ENCODE data around the gene RAB8B.

Gene RAB8B

DNA sequence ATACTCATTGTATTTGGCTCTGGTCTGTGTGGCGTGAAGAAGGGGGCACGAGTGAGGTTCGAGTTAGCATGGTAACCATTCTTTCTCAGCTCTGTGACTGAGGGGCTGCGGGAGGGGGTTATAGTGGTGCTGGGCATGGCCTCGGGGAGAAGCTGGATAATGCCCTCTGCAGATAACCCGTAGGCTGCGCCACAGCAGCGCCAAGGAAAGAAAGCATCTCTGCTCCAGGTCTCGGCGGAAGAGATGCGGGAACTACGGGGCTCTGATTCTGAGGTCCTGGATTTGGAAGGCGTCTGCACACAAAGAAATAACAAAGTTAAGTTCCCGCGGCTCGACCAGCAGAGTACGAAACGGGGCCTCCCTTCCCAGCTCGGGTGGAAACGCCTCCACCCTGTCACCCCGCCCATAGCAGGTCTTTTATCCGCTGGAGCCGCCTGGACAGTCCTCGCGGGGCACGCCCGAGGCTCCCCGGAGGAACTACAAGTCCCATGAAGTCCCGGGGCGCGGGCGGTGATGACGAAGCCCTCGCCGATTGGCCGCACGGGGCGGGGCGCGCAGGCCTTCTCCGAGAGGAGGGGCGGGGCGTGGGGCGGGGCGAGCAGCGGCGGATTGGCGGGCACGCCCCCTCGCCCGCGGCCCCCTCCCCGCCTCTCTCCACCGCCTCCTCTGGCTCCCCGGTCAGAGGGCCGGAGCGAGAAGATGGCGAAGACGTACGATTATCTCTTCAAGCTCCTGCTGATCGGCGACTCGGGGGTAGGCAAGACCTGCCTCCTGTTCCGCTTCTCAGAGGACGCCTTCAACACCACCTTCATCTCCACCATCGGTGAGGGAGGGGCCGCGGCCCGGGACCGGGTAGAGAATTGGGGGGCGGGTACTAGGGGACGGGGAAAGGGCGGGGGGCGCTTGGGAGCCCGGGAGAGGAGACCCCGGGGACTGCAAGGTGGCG lies at the start of gene RAB8B:
Gene RAB8B, plus strand, starts transcription at position 681 of the 946 bp plus-strand sequence. Its CDS starts 19 bp downstream, at position 700.
- TF ChIP-seq CTCF (IDR thresholded peaks at IDR 0.05; ENCODE audit: control insufficient read depth, extremely low read depth, insufficient read depth): 0 out of 2 replicates have a peak, but pooled peaks have one; percentile 2
- H3K4me3 ChIP-seq (ENCODE audit: low read depth, low read length): peak within 1 kb of the TSS; percentile 72
- peak; percentile 81 for DNase-seq (ENCODE audit: low read depth)

DNA sequence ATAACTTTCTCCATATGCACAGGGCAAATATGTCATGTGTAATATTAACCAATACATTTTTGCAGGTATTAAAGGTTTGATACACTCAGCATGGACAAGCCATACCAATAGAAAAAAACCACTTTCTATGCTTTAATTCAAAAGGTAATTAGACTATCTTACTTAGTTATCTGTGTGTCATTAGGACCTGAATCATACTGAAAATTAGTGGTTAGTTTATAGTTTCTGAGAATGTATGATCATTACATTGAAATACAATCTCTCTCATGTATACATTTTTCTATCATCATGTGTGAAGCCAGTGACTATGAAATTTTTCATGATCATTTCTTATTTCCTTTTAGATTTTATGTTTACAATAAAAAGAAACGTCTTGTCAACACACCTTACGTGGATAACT lies 48.5 kb upstream of the RAB8B start:
- no peak for TF ChIP-seq CTCF (IDR thresholded peaks at IDR 0.05; ENCODE audit: control insufficient read depth, extremely low read depth, insufficient read depth)
- DNase-seq (ENCODE audit: low read depth): no peak
- no peak overlapping the region for H3K4me3 ChIP-seq (ENCODE audit: low read depth, low read length)

GRCh38 chr15:63145426-63145825 lies 44.0 kb upstream of the RAB8B start:
- TF ChIP-seq CTCF (IDR thresholded peaks at IDR 0.05; ENCODE audit: control insufficient read depth, extremely low read depth, insufficient read depth): no peak
- DNase-seq (ENCODE audit: low read depth): no peak
- H3K4me3 ChIP-seq (ENCODE audit: low read depth, low read length): no peak overlapping the region

DNA sequence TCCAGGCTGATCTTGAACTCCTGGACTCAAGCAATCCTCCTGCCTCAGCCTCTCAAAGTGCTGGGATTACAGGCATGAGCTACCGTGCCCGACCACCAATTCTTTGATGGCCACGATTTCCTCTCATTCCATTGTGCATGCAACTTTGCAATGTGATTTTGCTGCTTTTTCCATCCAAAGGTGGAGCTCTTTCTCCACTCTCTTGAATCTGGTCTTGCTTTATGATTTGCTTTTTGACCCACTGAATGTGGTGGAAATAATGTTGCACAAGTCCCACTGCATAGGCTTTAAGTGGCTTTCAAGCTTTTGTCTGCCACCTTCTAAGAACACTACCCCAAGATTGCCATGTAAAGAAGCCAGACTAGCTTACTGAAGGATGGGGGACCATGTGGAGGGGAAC lies 42.7 kb upstream of the RAB8B start:
- no peak for DNase-seq (ENCODE audit: low read depth)
- 0 out of 2 replicates have a peak, but pooled peaks have one; percentile 8 for TF ChIP-seq CTCF (IDR thresholded peaks at IDR 0.05; ENCODE audit: control insufficient read depth, extremely low read depth, insufficient read depth)
- H3K4me3 ChIP-seq (ENCODE audit: low read depth, low read length): no peak overlapping the region

DNA sequence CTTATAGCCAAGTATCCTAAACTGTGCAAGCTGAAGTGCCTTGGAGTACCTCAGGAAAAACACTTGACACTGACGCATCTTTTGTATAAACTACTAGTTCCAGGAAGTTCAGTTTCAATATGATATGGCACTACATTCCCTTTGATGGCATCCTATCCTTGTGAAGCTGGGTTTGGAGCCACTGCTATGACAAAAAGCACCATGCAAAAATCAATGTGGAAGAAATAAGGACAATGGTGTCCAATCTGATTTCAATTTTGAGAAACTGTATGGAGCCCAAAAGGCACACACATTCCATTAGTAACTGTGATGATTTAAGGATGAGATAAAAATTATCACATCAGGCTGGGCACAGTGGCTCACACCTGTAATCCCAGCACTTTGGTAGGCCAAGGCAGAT lies 37.7 kb upstream of the RAB8B start:
- no peak for TF ChIP-seq CTCF (IDR thresholded peaks at IDR 0.05; ENCODE audit: control insufficient read depth, extremely low read depth, insufficient read depth)
- no peak for DNase-seq (ENCODE audit: low read depth)
- no peak overlapping the region for H3K4me3 ChIP-seq (ENCODE audit: low read depth, low read length)

- DNase-seq (ENCODE audit: low read depth): no peak
- peak overlapping the region; percentile 60 for H3K4me3 ChIP-seq (ENCODE audit: low read depth, low read length)
- no peak for TF ChIP-seq CTCF (IDR thresholded peaks at IDR 0.05; ENCODE audit: control insufficient read depth, extremely low read depth, insufficient read depth)
Measured at GRCh38 chr15:63155486-63155885, 33.9 kb upstream of the RAB8B start.
